ENCODE results near the gene PDE7B. TPM values are rescaled to one million over a fixed set of nuclear protein-coding genes. Genes with fewer than 3 reads are reported as not detected.
A peak's percentile ranks its signal among the peaks of the same experiment; 100 is the strongest.

Gene PDE7B
- total RNA-seq, 2 experiments from 2014 or later, result not detected

- Histone ChIP-seq H3K4me1 (ENCODE audit: insufficient read depth, low read length, poor library complexity, severe bottlenecking) (no peaks in the 10 kb centered on the region), H3K9me2 (ENCODE audit: insufficient read depth, low read length) (no peaks in the 10 kb centered on the region), H3K4me2 (ENCODE audit: low read length) (no peak overlapping the region), H3K79me2 (ENCODE audit: insufficient read depth, low read depth, low read length) (no peaks in the 10 kb centered on the region), H4K20me1 (ENCODE audit: insufficient read depth, low read length) (no peaks in the 10 kb centered on the region), H3K27ac (ENCODE audit: low read depth, low read length, poor library complexity, severe bottlenecking) (no peak overlapping the region), H3K36me3 (ENCODE audit: insufficient read depth, low read length) (no peaks in the 10 kb centered on the region), H3K9me3 (ENCODE audit: low read length) (no peaks in the 10 kb centered on the region), H2AFZ (ENCODE audit: low read length) (no peak overlapping the region), H3K4me3 (ENCODE audit: low read depth, low read length, poor library complexity, severe bottlenecking) (no peak overlapping the region)
- ChIA-PET POLR2A (interaction anchor here (1.2 to 1.6 kb wide), 2 partner anchors 12 to 36 kb away, joined by 3 read pairs; no protein-coding TSS in a partner anchor), CTCF (ENCODE audit: unreplicated experiment) (no interaction called here)
- no peak for DNase-seq (ENCODE audit: low spot score)
- intact Hi-C loops (cut with micrococcal nuclease; ENCODE audit: unreplicated experiment), result no loop called here
- no TSS peak for BruUV-seq (replicated peaks)
- TF ChIP-seq CTCF (conservative IDR thresholded peaks at IDR 0.05; ENCODE audit: low read length), result no peak
- TF ChIP-seq EZH2phosphoT487 (IDR thresholded peaks at IDR 0.05; ENCODE audit: borderline replicate concordance, low read depth, low read length), result no peak
Measured at GRCh38 chr6:136025736-136026135, 174.2 kb downstream of the PDE7B start.

GRCh38 chr6:136030131-136030530 is 178.6 kb downstream of the PDE7B start:
- no peaks in the 10 kb centered on the region for H3K9me3 ChIP-seq (ENCODE audit: low read length)
- POLR2A ChIA-PET, result no interaction called here
- H3K4me3 ChIP-seq (ENCODE audit: low read depth, low read length, poor library complexity, severe bottlenecking), result no peak overlapping the region
- no peak overlapping the region for H2AFZ ChIP-seq (ENCODE audit: low read length)
- DNase-seq (ENCODE audit: low spot score), result no peak
- no peak for TF ChIP-seq EZH2phosphoT487 (IDR thresholded peaks at IDR 0.05; ENCODE audit: borderline replicate concordance, low read depth, low read length)
- TF ChIP-seq CTCF (conservative IDR thresholded peaks at IDR 0.05; ENCODE audit: low read length), result no peak
- H3K9me2 ChIP-seq (ENCODE audit: insufficient read depth, low read length), result no peaks in the 10 kb centered on the region
- no peaks in the 10 kb centered on the region for H3K4me1 ChIP-seq (ENCODE audit: insufficient read depth, low read length, poor library complexity, severe bottlenecking)
- no peaks in the 10 kb centered on the region for H3K79me2 ChIP-seq (ENCODE audit: insufficient read depth, low read depth, low read length)
- no TSS peak for BruUV-seq (replicated peaks)
- no peak overlapping the region for H3K27ac ChIP-seq (ENCODE audit: low read depth, low read length, poor library complexity, severe bottlenecking)
- H3K4me2 ChIP-seq (ENCODE audit: low read length), result no peak overlapping the region
- H4K20me1 ChIP-seq (ENCODE audit: insufficient read depth, low read length), result no peaks in the 10 kb centered on the region
- no peaks in the 10 kb centered on the region for H3K36me3 ChIP-seq (ENCODE audit: insufficient read depth, low read length)
- CTCF ChIA-PET (ENCODE audit: unreplicated experiment), result no interaction called here
- intact Hi-C loops (cut with micrococcal nuclease; ENCODE audit: unreplicated experiment), result loop anchor here (10.0 kb wide), 1 partner anchor 195 kb away; no protein-coding TSS in a partner anchor

GRCh38 chr6:136031982-136032381 is 180.5 kb downstream of the PDE7B start:
- BruUV-seq (replicated peaks), result no TSS peak
- Histone ChIP-seq H3K27ac (ENCODE audit: low read depth, low read length, poor library complexity, severe bottlenecking) (no peak overlapping the region), H3K9me2 (ENCODE audit: insufficient read depth, low read length) (no peaks in the 10 kb centered on the region), H3K79me2 (ENCODE audit: insufficient read depth, low read depth, low read length) (no peaks in the 10 kb centered on the region), H4K20me1 (ENCODE audit: insufficient read depth, low read length) (no peaks in the 10 kb centered on the region), H3K4me3 (ENCODE audit: low read depth, low read length, poor library complexity, severe bottlenecking) (no peak overlapping the region), H3K36me3 (ENCODE audit: insufficient read depth, low read length) (no peaks in the 10 kb centered on the region), H3K4me1 (ENCODE audit: insufficient read depth, low read length, poor library complexity, severe bottlenecking) (no peaks in the 10 kb centered on the region), H3K9me3 (ENCODE audit: low read length) (no peaks in the 10 kb centered on the region), H3K4me2 (ENCODE audit: low read length) (no peak overlapping the region), H2AFZ (ENCODE audit: low read length) (no peak overlapping the region)
- intact Hi-C loops (cut with micrococcal nuclease; ENCODE audit: unreplicated experiment), result loop anchor here (10.0 kb wide), 1 partner anchor 193 kb away; no protein-coding TSS in a partner anchor
- ChIA-PET POLR2A (interaction anchor here (1.4 kb wide), 1 partner anchor 11 kb away, joined by 4 read pairs; no protein-coding TSS in a partner anchor), CTCF (ENCODE audit: unreplicated experiment) (no interaction called here)
- TF ChIP-seq CTCF (conservative IDR thresholded peaks at IDR 0.05; ENCODE audit: low read length) (peak; percentile 64), EZH2phosphoT487 (IDR thresholded peaks at IDR 0.05; ENCODE audit: borderline replicate concordance, low read depth, low read length) (no peak)
- peak; percentile 4 for DNase-seq (ENCODE audit: low spot score)

Data from OCI-LY7 (cell line).